SJCRH30 (cell line): ENCODE measurements around the gene GRID1. TPM values are rescaled to one million over a fixed set of nuclear protein-coding genes. Genes with fewer than 3 reads are reported as not detected.
"Not testable (repeated sequence)": the region's sequence is repeated elsewhere in the genome, so short reads cannot be mapped to it uniquely, and the experiment has no call there.

Source experiments
- DNase-seq, 2 experiments: peaks; one replicate each; pipeline ENCODE4 v3.0.0-alpha.2; 2015 to 2020
- H3K27ac ChIP-seq: fragments of 250-450 bp; sonication (Bioruptor Pico); 2 replicates; pipeline ENCODE4 v1.5.1; 2020; ENCODE audit warnings: mild to moderate bottlenecking, moderate library complexity
- H3K27me3 ChIP-seq: fragments of 250-450 bp; sonication (Bioruptor Pico); 2 replicates; pipeline ENCODE4 v1.5.1; 2020; ENCODE audit warnings: mild to moderate bottlenecking, moderate library complexity
- H3K36me3 ChIP-seq: fragments of 250-450 bp; sonication (Bioruptor Pico); 2 replicates; pipeline ENCODE4 v1.5.1; 2020; ENCODE audit warnings: mild to moderate bottlenecking, moderate library complexity
- H3K4me1 ChIP-seq: fragments of 250-450 bp; sonication (Bioruptor Pico); 2 replicates; pipeline ENCODE4 v1.5.1; 2020; ENCODE audit warnings: mild to moderate bottlenecking, moderate library complexity
- H3K4me3 ChIP-seq: fragments of 250-450 bp; sonication (Bioruptor Pico); 2 replicates; pipeline ENCODE4 v1.5.1; 2020; ENCODE audit warnings: mild to moderate bottlenecking, moderate library complexity
- H3K9me3 ChIP-seq: fragments of 250-450 bp; sonication (Bioruptor Pico); replicated peaks from 2 replicates; pipeline ENCODE4 v1.5.1; 2020; ENCODE audit warnings: mild to moderate bottlenecking, moderate library complexity
- total RNA-seq: library from RNA; depleted of rRNA; stranded (reverse); fragments of >200 nt; shearing (Covaris generic); gene quantifications from 2 replicates; pipeline ENCODE4 v1.2.3, GENCODE V29; 2014

GRID1 gene
- total RNA-seq, 1 experiment from 2014 or later: not detected

DNA sequence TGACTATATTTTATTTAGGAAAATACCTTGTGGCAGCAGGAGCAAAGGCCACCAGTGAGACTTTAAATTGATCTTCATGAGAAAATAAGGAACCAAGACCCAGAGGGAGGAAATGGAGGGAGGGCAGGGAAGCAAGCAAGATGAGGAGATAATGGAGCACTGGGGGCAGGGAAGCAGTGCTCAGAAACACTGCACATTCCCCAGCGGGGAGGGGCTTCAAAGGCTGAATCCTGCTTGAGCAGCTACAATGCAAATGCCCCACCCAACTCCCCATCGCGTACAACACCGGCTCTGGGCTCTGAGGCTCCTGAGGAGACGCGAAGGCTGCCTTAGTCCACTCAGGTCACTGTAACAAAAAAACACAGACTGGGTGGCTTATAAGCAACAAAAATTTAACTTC lies 503.8 kb downstream of the GRID1 start:
- Histone ChIP-seq H3K27me3 (no peaks in the 10 kb centered on the region), H3K27ac (no peak overlapping the region)
- no peak for DNase-seq

DNA sequence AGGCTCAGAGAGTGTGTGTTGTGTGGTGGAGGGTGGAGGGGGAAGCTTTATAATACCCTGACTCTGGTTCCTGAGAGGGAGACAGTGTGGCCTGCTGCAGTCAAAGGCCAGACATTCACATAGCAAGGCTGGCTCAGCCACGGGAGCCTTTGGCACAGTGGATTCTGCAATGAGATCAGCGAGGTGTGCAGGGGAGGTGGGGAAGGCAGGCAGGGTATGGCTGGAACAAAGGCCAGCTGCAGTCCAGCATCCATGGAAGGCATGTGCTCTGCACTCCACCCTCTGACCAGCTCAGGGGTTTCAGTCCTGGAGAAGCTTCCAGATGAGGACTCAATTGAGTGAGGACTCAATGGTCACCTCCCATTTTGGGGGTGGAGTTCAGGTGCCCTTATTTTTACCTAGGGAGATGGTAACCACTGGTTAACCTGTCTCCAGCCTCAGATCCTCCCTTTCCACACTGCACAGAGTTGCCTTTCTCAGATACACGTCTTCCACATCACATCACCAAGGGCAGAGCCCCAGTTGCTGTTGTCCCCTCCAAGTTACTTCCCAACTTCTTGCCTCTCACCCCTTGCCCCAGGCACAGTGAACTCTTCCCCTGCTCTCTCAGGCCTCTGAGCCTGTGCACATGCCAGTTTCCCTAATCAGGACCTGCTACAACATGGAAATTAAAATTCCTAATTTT lies 504.9 kb downstream of the GRID1 start:
- H3K27me3 ChIP-seq: no peaks in the 10 kb centered on the region
- DNase-seq: no peak
- no peak overlapping the region for H3K4me3 ChIP-seq
- H3K4me1 ChIP-seq: no peaks in the 10 kb centered on the region
- no peaks in the 10 kb centered on the region for H3K36me3 ChIP-seq
- no peaks in the 10 kb centered on the region for H3K9me3 ChIP-seq
- no peak overlapping the region for H3K27ac ChIP-seq

More for the DNA sequence above, 503.8 kb downstream of the GRID1 start:
- Histone ChIP-seq H3K36me3 (no peaks in the 10 kb centered on the region), H3K4me3 (no peak overlapping the region), H3K9me3 (no peaks in the 10 kb centered on the region), H3K4me1 (no peaks in the 10 kb centered on the region)

DNA sequence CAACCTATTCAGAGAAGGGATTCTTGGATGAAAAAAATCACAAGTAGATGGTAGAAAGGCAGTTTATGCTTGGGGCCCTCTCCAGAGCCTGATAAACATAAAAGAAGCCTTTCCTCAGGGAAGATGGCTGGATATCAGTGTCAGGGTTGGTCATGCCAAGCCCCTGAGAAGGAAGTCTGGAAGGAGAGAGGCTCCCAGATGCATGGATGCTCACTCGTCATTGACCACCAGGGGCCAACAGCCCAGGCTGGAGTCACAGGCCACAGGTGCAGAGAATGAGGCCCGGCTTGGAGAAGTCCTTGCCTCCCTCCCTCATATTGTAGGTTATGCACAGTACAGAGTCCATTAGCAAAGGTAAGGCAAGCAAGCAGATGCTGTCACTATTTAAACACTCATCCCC lies 506.7 kb downstream of the GRID1 start:
- H3K27ac ChIP-seq: no peak overlapping the region
- no peaks in the 10 kb centered on the region for H3K4me1 ChIP-seq
- H3K4me3 ChIP-seq: no peak overlapping the region
- no peaks in the 10 kb centered on the region for H3K27me3 ChIP-seq
- H3K36me3 ChIP-seq: no peaks in the 10 kb centered on the region
- DNase-seq: no peak
- no peaks in the 10 kb centered on the region for H3K9me3 ChIP-seq

DNA sequence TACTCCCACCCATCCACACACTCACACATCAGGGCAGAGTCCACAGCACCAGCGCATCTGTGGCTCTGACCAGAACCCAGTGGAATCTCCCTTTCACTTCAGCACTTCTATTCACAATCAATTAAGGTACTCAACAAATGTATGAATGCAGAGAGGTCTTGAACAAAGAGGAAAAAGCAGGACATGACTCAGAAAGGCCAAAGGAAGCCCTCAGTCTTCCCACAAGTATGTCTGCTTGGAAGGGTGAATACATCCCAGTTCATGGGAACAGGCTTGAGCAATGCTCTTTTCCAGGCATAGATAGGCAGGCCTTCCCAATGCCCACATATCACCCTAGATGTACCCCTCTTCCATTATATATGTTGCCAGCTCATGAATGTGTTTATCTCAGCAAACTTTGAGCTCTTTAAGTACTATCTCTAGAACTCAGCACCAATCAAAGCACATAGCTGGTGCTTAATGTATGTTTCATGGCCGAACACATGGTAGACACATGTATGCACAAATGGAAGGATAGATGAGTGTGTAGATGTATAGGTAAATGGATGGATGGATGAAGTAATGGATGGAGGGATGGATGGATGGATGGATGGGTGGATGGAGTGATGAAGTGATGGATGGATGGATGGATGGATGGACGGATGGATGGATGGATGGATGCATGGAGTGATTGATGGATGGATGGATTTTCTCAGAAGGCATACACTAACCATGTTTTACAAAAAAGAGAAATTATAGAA lies 507.6 kb downstream of the GRID1 start:
- no peaks in the 10 kb centered on the region for H3K4me1 ChIP-seq
- H3K9me3 ChIP-seq: no peaks in the 10 kb centered on the region
- no peak overlapping the region for H3K4me3 ChIP-seq
- H3K36me3 ChIP-seq: no peaks in the 10 kb centered on the region
- no peaks in the 10 kb centered on the region for H3K27me3 ChIP-seq
- no peak overlapping the region for H3K27ac ChIP-seq
- no peak for DNase-seq

DNA sequence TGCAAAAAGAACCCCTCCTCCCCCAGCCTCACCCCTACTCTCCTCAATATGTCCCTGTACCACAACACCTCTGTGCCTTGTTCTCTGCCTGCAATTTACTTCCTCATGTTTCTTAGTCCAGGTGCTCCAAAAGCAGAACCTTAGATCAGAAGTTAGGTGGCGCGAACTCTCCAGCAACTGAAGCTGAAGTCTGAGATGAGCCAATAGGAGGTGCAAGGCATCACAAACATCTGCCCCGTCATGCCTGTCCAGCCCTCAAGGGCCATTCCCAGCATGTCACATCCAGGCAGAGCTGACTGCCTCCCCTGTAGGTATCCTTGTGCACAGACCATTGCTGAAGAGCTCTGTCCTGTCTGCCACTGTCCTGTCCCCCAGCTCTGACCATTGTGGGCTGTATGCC lies 508.8 kb downstream of the GRID1 start:
- Histone ChIP-seq H3K36me3 (no peaks in the 10 kb centered on the region), H3K9me3 (no peaks in the 10 kb centered on the region), H3K4me1 (no peaks in the 10 kb centered on the region), H3K27me3 (no peaks in the 10 kb centered on the region), H3K4me3 (no peak overlapping the region), H3K27ac (no peak overlapping the region)
- no peak for DNase-seq

DNA sequence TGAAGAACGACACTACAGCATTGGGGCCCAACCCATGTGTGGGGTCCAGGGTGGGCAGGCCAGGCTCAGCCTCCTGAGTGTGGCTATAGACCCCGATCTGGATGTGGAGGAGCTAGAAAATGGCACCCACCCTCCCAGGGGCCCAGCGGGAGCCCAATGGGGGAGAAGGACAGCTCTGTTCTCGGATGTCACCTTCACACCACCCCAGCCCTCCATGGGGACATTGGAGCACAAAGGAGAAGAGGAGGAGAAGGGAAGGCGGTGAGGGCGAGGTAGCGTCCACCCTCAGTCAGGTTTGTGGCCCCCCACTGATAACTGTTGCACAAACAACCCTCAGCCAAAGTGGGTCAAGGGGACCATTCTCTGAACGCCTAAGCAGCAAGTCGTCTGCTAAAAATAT lies 509.3 kb downstream of the GRID1 start:
- H3K27ac ChIP-seq: no peak overlapping the region
- H3K9me3 ChIP-seq: no peaks in the 10 kb centered on the region
- H3K4me3 ChIP-seq: no peak overlapping the region
- DNase-seq: no peak
- no peaks in the 10 kb centered on the region for H3K36me3 ChIP-seq
- no peaks in the 10 kb centered on the region for H3K4me1 ChIP-seq
- no peaks in the 10 kb centered on the region for H3K27me3 ChIP-seq

DNA sequence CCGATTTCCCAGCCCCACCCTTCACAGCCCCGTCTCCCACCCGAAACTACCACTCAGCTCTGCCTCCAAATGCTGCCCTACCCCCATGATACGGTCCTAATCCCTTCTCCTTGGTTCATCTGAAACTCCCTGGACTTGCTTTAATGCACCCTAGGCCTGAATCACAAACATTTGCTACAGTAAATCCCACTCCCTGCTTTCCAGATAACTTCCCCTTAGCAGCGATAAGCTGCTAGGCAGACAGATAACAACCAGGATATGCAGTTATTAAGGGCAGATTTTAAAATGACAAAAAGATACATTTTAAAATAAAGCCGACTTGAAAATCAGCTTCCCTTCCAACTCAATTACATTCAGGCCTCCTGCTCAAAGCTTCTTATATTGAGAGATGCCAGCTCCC lies 514.7 kb downstream of the GRID1 start:
- H3K4me1 ChIP-seq: no peaks in the 10 kb centered on the region
- H3K27me3 ChIP-seq: no peaks in the 10 kb centered on the region
- no peaks in the 10 kb centered on the region for H3K36me3 ChIP-seq
- no peak overlapping the region for H3K27ac ChIP-seq
- no peaks in the 10 kb centered on the region for H3K9me3 ChIP-seq
- no peak overlapping the region for H3K4me3 ChIP-seq
- no peak for DNase-seq

DNA sequence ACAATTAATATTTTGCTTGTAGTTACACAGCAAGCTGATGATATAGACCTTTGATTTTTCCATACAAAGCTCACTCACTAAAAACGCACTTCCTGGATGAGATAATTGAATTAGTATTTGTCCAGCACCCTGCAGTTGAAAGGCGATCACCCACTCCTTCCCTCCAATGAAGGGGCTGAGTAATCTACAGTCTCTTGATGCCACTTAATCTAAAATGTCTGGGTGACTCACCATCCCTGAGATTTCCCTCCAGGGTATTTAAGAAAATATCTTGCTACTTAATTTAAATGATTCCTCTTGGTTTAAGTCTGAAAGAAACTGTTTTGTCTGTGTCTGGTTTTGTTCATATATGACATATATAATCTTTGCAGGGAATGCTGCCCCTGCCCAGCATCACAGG lies 515.3 kb downstream of the GRID1 start:
- no peak for DNase-seq
- no peaks in the 10 kb centered on the region for H3K27me3 ChIP-seq
- no peaks in the 10 kb centered on the region for H3K9me3 ChIP-seq
- H3K36me3 ChIP-seq: no peaks in the 10 kb centered on the region
- no peak overlapping the region for H3K4me3 ChIP-seq
- H3K4me1 ChIP-seq: no peaks in the 10 kb centered on the region
- no peak overlapping the region for H3K27ac ChIP-seq

DNA sequence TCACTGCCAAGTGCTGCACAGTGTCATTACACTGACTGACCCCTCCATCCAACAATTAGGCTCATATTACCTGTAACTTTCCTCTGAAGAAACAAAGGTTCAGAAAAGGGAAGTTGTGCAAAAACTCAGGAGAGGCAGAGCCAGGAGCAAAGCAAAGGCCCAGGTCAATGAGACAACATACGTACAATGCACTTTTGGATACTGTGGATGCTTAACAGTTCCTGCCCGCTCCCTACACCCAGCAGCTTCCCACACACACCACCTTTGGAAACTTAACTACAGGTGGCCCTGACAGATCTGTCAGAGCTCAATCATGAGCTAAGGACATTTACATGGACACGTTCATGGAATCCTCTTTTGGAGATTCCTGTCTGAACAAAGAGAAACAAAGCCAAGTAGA lies 515.9 kb downstream of the GRID1 start:
- DNase-seq: no peak
- Histone ChIP-seq H3K36me3 (no peaks in the 10 kb centered on the region), H3K27me3 (no peaks in the 10 kb centered on the region), H3K4me1 (no peaks in the 10 kb centered on the region), H3K4me3 (no peak overlapping the region), H3K27ac (no peak overlapping the region), H3K9me3 (no peaks in the 10 kb centered on the region)

DNA sequence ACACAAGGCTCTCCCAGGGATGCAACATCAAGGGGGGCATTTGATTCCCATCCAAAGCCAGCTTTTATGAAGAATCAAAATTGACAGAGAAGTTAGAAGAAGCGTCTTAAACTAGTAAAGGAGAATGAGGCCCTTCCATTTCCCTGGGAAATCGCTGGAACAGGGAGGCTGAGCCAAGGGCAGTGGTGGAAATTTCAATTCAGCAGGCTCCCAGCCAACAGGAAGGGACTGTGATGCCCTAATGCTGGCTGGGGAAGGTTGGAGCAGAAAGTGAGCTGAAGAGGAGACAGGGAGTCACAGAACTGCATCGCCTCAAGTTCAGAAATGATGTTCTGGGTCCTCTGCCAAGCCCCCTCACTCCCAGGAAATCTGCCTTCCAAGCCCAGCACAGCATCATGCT lies 517.3 kb downstream of the GRID1 start:
- no peaks in the 10 kb centered on the region for H3K36me3 ChIP-seq
- no peaks in the 10 kb centered on the region for H3K27me3 ChIP-seq
- no peak overlapping the region for H3K4me3 ChIP-seq
- no peak overlapping the region for H3K27ac ChIP-seq
- H3K4me1 ChIP-seq: no peaks in the 10 kb centered on the region
- H3K9me3 ChIP-seq: no peaks in the 10 kb centered on the region
- DNase-seq: no peak

DNA sequence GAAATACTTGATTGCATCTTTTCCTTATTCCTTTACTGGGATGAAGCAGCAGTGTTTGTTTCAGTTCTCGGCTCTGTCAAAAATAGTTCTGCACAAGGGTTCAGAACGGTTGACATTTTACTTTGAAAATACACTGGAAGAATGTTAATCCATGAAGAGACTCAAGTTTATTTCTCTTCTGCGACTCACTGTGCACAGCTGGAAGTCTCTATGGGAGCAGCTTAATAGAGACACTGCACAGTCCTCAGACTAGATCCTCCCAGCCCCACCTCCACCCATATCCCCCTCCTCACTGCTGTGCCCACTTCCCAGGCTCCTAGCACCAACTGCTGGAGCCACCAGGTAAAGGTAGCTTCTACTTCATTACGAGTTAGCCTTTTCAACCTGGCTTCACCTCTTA lies 517.8 kb downstream of the GRID1 start:
- Histone ChIP-seq H3K4me3 (no peak overlapping the region), H3K27ac (no peak overlapping the region), H3K27me3 (no peaks in the 10 kb centered on the region), H3K9me3 (no peaks in the 10 kb centered on the region), H3K36me3 (no peaks in the 10 kb centered on the region), H3K4me1 (no peaks in the 10 kb centered on the region)
- no peak for DNase-seq

DNA sequence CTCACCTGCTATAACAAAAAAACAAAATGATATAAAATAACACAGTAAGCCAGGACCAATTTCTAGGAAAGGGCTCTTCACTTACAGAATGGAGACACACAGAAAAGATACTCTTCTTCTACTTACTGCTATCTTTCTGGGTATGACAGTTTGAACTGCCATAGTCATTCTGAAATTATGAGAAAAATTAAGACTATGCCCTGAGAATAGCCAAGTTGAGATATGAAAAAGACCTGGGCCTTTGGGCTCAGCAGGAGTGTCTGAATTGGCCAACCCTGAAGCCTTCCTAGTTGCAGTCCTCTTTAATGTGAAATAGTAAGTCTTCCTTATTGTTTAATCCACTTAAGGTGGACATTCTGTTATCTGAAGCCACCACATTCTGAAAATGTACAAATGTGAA lies 519.5 kb downstream of the GRID1 start:
- no peak for DNase-seq
- Histone ChIP-seq H3K27ac (no peak overlapping the region), H3K4me3 (no peak overlapping the region), H3K27me3 (no peaks in the 10 kb centered on the region), H3K9me3 (no peaks in the 10 kb centered on the region), H3K36me3 (no peaks in the 10 kb centered on the region), H3K4me1 (no peaks in the 10 kb centered on the region)

DNA sequence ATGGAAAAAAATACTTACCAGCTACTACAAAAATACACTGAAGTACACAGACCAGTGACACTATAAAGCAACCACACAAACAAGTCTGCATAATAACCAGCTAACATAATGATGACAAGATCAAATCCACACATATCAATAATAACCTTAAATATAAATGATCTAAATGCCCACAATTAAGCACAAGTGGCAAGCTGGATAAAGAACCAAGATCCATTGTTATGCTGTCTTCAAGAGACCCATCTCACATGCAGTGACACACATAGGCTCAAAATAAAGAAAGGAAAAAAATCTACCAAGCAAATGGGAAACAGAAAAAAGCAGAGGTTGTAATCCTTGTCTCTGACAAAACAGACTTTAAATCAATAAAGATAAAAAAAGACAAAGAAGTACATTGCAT lies 527.9 kb downstream of the GRID1 start:
- not testable (repeated sequence) for DNase-seq, H3K36me3 ChIP-seq, H3K27me3 ChIP-seq, H3K27ac ChIP-seq, H3K4me1 ChIP-seq, H3K4me3 ChIP-seq, H3K9me3 ChIP-seq

DNA sequence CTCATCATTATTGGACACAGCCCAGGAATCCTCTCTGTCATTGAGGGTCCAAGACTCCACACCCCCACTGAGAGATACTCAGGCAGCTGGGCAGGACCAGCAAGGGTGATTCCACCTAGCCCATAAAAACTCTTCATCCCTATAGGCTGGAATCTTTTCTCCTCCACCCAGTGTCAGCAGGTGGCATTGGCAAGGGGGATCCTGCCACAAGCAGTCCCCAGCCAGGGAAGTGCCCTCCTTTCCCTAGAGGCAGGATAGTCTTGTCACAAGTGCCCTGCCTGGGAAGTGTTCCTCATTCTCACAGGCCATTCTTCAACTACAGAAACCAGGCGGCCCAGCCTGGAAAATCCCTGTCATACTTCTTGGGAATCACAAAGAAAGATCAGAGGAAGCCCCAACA lies 533.6 kb downstream of the GRID1 start:
- Histone ChIP-seq H3K4me3 (no peak overlapping the region), H3K9me3 (no peaks in the 10 kb centered on the region), H3K4me1 (no peaks in the 10 kb centered on the region), H3K27ac (no peak overlapping the region), H3K36me3 (no peaks in the 10 kb centered on the region), H3K27me3 (no peaks in the 10 kb centered on the region)
- DNase-seq: no peak

DNA sequence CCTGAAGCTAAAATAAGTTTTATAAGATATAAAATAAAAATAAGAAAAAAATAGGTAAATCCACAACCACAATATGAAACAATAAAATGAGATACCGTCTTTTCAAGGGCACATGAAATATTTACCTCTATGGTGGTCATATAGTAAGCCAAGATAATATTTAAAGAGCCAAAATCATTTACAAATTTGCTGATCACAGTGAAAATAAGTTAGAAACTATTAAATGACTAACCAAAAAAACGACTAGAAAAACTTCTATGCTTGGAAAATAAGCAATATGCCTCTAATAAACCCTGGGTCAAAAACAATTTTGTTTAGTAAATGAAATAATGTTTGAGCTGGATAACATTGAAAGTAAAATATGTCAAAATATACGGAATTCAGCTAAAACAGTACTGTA lies 535.2 kb downstream of the GRID1 start:
- Histone ChIP-seq H3K4me1 (no peaks in the 10 kb centered on the region), H3K9me3 (no peaks in the 10 kb centered on the region), H3K4me3 (no peak overlapping the region), H3K36me3 (no peaks in the 10 kb centered on the region), H3K27ac (no peak overlapping the region), H3K27me3 (no peaks in the 10 kb centered on the region)
- no peak for DNase-seq

DNA sequence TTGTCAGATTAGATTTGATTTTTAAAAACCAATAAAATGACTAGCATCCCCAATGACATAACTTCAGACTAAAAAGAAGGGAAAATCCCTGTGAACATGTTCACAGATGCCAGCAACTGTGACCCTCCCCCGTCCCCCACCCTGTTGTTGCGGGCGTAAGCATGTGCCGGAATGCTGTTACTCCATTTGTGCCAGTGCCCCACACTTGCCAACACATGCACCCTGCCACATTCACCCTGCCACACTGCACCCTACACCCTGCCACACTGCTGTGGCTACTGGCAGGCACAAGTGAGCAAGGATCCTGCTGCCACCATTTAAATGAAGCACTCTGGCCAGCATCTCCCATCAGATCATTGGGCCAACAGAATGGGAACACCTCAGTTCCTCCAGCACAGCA lies 540.2 kb downstream of the GRID1 start:
- Histone ChIP-seq H3K27me3 (no peaks in the 10 kb centered on the region), H3K4me1 (no peaks in the 10 kb centered on the region), H3K9me3 (no peaks in the 10 kb centered on the region), H3K36me3 (no peaks in the 10 kb centered on the region), H3K27ac (no peak overlapping the region), H3K4me3 (no peak overlapping the region)
- no peak for DNase-seq
